OCI-LY3 (cell line): ENCODE measurements around the gene FRAS1.

Source experiments
- H2AFZ ChIP-seq: fragments of 200-600, 300-600 bp; shearing (Covaris generic); 2 replicates; pipeline ENCODE4 v1.6.0; 2014; ENCODE audit warnings: antibody characterized with exemption, low read depth, low read length
- H3K27ac ChIP-seq: fragments of 200-600, 300-600 bp; sonication (generic); 2 replicates; pipeline ENCODE4 v1.5.1; 2014; ENCODE audit warnings: mild to moderate bottlenecking, low read length, moderate library complexity, mixed read lengths
- H3K27me3 ChIP-seq: fragments of 200-600, 300-600 bp; sonication (generic); 2 replicates; pipeline ENCODE4 v1.6.1; 2014; ENCODE audit warnings: low read depth, low read length, mixed read lengths
- H3K36me3 ChIP-seq: fragments of 200-600, 300-600 bp; sonication (generic); replicated peaks from 2 replicates; pipeline ENCODE3; 2014; ENCODE audit warnings: low read depth, low read length, mixed read lengths
- H3K4me1 ChIP-seq: fragments of 300-600, 200-600 bp; sonication (generic); 2 replicates; pipeline ENCODE4 v1.6.1; 2014; ENCODE audit warnings: low read length, mixed read lengths
- H3K4me2 ChIP-seq: fragments of 200-600, 300-600 bp; sonication (generic); 2 replicates; pipeline ENCODE4 v1.6.1; 2014; ENCODE audit warnings: low read length, mixed read lengths
- H3K4me3 ChIP-seq: fragments of 300-600, 200-600 bp; sonication (generic); 2 replicates; pipeline ENCODE4 v1.5.1; 2014; ENCODE audit warnings: antibody characterized with exemption, mild to moderate bottlenecking, low read length, moderate library complexity
- H3K79me2 ChIP-seq: fragments of 300-600, 200-600 bp; shearing (Covaris generic); 2 replicates; pipeline ENCODE4 v1.6.1; 2014; ENCODE audit warnings: mild to moderate bottlenecking, low read length, mixed read lengths
- H3K9ac ChIP-seq: fragments of 300-600, 200-600 bp; shearing (Covaris generic); 2 replicates; pipeline ENCODE4 v1.6.0; 2014; ENCODE audit warnings: mild to moderate bottlenecking, low read length, moderate library complexity
- H3K9me3 ChIP-seq: fragments of 200-600, 300-600 bp; shearing (Covaris generic); 2 replicates; pipeline ENCODE4 v1.6.1; 2014; ENCODE audit warnings: low read length, mixed read lengths; ENCODE audit not compliant: insufficient read depth
- H4K20me1 ChIP-seq: fragments of 200-600, 300-600 bp; sonication (generic); 2 replicates; pipeline ENCODE4 v1.6.1; 2016; ENCODE audit warnings: low read length, mixed read lengths; ENCODE audit not compliant: insufficient read depth
- CTCF ChIP-seq: fragments of 200-600, 300-600 bp; sonication (generic); IDR thresholded peaks from 2 replicates; pipeline ENCODE4 v1.5.1; 2014; ENCODE audit warnings: antibody characterized with exemption, low read length, low read depth
- EZH2phosphoT487 ChIP-seq: fragments of 200-600 bp; shearing (Covaris generic); IDR thresholded peaks from 2 replicates; pipeline ENCODE4 v1.6.1; 2018; ENCODE audit warnings: antibody characterized with exemption, mixed run types, low read depth

The FRAS1 gene

GRCh38 chr4:78040431-78040830, 16.7 kb upstream of the FRAS1 start:
- no peak for TF ChIP-seq EZH2phosphoT487
- no peak for TF ChIP-seq CTCF

GRCh38 chr4:78047366-78047765, 9.8 kb upstream of the FRAS1 start:
- Histone ChIP-seq H3K36me3 (no peaks in the 10 kb centered on the region), H3K4me3 (no peak overlapping the region), H4K20me1 (no peaks in the 10 kb centered on the region), H3K4me2 (no peak overlapping the region), H3K9me3 (no peaks in the 10 kb centered on the region), H3K9ac (no peak overlapping the region), H3K79me2 (no peaks in the 10 kb centered on the region), H3K4me1 (no peaks in the 10 kb centered on the region), H3K27ac (no peak overlapping the region), H2AFZ (no peak overlapping the region), H3K27me3 (peaks cover 16% of the 10 kb centered on the region; the same call in 1 of the 2 replicates)
- no peak for TF ChIP-seq CTCF

More at GRCh38 chr4:78040431-78040830, 16.7 kb upstream of the FRAS1 start:
- Histone ChIP-seq H2AFZ (no peak overlapping the region), H3K4me1 (no peaks in the 10 kb centered on the region), H3K9ac (no peak overlapping the region), H4K20me1 (no peaks in the 10 kb centered on the region), H3K79me2 (no peaks in the 10 kb centered on the region), H3K27me3 (no peaks in the 10 kb centered on the region), H3K9me3 (no peaks in the 10 kb centered on the region), H3K36me3 (no peaks in the 10 kb centered on the region), H3K4me2 (no peak overlapping the region), H3K27ac (no peak overlapping the region), H3K4me3 (no peak overlapping the region)

GRCh38 chr4:78056265-78057129, 626 bp upstream of the FRAS1 start:
- H3K27ac ChIP-seq = no peak overlapping the region
- H4K20me1 ChIP-seq = no peaks in the 10 kb centered on the region
- peaks cover 10% of the 10 kb centered on the region for H3K4me1 ChIP-seq
- no peaks in the 10 kb centered on the region for H3K9me3 ChIP-seq
- peak overlapping the region; percentile 51 for H3K9ac ChIP-seq
- peak overlapping the region; percentile 87 for H3K4me3 ChIP-seq
- no peaks in the 10 kb centered on the region for H3K79me2 ChIP-seq
- H3K4me2 ChIP-seq = peak overlapping the region; percentile 81
- TF ChIP-seq CTCF (no peak), EZH2phosphoT487 (no peak)
- H2AFZ ChIP-seq = peak overlapping the region; percentile 54
- no peaks in the 10 kb centered on the region for H3K36me3 ChIP-seq
- peaks cover 24% of the 10 kb centered on the region for H3K27me3 ChIP-seq

GRCh38 chr4:78057600-78058550, 752 bp downstream of the FRAS1 start:
- Histone ChIP-seq H3K36me3 (no peaks in the 10 kb centered on the region), H3K79me2 (no peaks in the 10 kb centered on the region), H3K4me1 (peaks cover 10% of the 10 kb centered on the region), H3K9me3 (no peaks in the 10 kb centered on the region), H3K27me3 (peaks cover 15% of the 10 kb centered on the region), H3K4me3 (peak overlapping the region; percentile 87), H2AFZ (peak overlapping the region; percentile 54), H3K27ac (no peak overlapping the region), H4K20me1 (no peaks in the 10 kb centered on the region), H3K4me2 (peak overlapping the region; percentile 81), H3K9ac (peak overlapping the region; percentile 51; the same call in 1 of the 2 replicates)
- TF ChIP-seq EZH2phosphoT487 = no peak
- no peak for TF ChIP-seq CTCF
